Measurements from ENCODE around the gene FMC1.

DNA sequence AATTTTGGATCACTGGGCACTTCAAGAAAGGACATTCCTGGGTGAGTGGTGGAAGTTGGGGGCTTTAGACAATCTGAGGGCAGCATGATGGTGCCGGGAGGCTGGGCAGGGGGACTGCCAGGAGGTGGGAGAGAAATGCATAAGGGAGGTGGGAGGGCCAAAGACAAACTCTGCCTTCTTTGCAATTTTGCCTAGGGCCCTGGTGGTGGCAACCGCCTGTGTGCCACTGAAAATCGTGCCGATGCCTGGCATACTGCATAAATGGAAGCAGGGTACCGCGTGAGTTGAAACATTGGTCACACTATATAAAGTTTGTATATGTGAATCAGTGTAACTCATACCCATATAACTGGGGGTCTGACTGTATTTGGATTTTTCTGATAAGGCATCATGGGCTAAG lies 21.8 kb downstream of the FMC1 start:
- TF ChIP-seq POLR2A (IDR thresholded peaks at IDR 0.05), result no peak
- TF ChIP-seq, protein P1, sequence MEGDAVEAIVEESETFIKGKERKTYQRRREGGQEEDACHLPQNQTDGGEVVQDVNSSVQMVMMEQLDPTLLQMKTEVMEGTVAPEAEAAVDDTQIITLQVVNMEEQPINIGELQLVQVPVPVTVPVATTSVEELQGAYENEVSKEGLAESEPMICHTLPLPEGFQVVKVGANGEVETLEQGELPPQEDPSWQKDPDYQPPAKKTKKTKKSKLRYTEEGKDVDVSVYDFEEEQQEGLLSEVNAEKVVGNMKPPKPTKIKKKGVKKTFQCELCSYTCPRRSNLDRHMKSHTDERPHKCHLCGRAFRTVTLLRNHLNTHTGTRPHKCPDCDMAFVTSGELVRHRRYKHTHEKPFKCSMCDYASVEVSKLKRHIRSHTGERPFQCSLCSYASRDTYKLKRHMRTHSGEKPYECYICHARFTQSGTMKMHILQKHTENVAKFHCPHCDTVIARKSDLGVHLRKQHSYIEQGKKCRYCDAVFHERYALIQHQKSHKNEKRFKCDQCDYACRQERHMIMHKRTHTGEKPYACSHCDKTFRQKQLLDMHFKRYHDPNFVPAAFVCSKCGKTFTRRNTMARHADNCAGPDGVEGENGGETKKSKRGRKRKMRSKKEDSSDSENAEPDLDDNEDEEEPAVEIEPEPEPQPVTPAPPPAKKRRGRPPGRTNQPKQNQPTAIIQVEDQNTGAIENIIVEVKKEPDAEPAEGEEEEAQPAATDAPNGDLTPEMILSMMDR (IDR thresholded peaks at IDR 0.05), result no peak
